HEK293 (cell line): ENCODE measurements around the gene CLN6.

ENCODE experiments used
- HIC1 ChIP-seq: fragments of 450-650 bp; formaldehyde crosslinking; IDR thresholded peaks from 2 replicates; pipeline ENCODE4 v1.5.1; 2016; ENCODE audit warnings: missing biosample characterization, missing genetic modification characterization
- IKZF3 ChIP-seq: fragments of 450-650 bp; IDR thresholded peaks from 2 replicates; pipeline ENCODE4 v1.5.0; 2018; ENCODE audit warnings: missing biosample characterization, mild to moderate bottlenecking, missing genetic modification characterization, moderate library complexity
- KLF1 ChIP-seq: fragments of 450-650 bp; formaldehyde crosslinking; IDR thresholded peaks from 2 replicates; pipeline ENCODE4 v1.5.1; 2016; ENCODE audit warnings: missing biosample characterization, missing genetic modification characterization
- PRDM4 ChIP-seq: fragments of 450-650 bp; formaldehyde crosslinking; IDR thresholded peaks from 2 replicates; pipeline ENCODE4 v1.5.1; 2017; ENCODE audit warnings: missing biosample characterization, missing genetic modification characterization
- SP2 ChIP-seq: fragments of 450-650 bp; formaldehyde crosslinking; IDR thresholded peaks from 2 replicates; pipeline ENCODE4 v1.5.1; 2016; ENCODE audit warnings: missing biosample characterization, missing genetic modification characterization
- ZBTB11 ChIP-seq: fragments of 450-650 bp; formaldehyde crosslinking; conservative IDR thresholded peaks from 2 replicates; pipeline ENCODE4 v1.5.1; 2016; ENCODE audit warnings: low read depth, missing biosample characterization, missing genetic modification characterization
- ZBTB6 ChIP-seq: fragments of 450-650 bp; formaldehyde crosslinking; IDR thresholded peaks from 2 replicates; pipeline ENCODE4 v1.5.1; 2017; ENCODE audit warnings: missing biosample characterization, missing genetic modification characterization
- ZBTB8A ChIP-seq: fragments of 450-650 bp; formaldehyde crosslinking; IDR thresholded peaks from 2 replicates; pipeline ENCODE4 v1.5.1; 2016; ENCODE audit warnings: missing biosample characterization, missing genetic modification characterization
- ZFHX2 ChIP-seq: fragments of 450-650 bp; formaldehyde crosslinking; conservative IDR thresholded peaks from 2 replicates; pipeline ENCODE4 v1.5.1; 2016; ENCODE audit warnings: missing biosample characterization, missing genetic modification characterization
- ZFP3 ChIP-seq: fragments of 450-650 bp; formaldehyde crosslinking; IDR thresholded peaks from 2 replicates; pipeline ENCODE4 v1.5.1; 2016; ENCODE audit warnings: low read depth, missing biosample characterization, missing genetic modification characterization
- ZNF121 ChIP-seq: fragments of 450-650 bp; formaldehyde crosslinking; IDR thresholded peaks from 2 replicates; pipeline ENCODE4 v1.5.1; 2016; ENCODE audit warnings: missing biosample characterization, missing genetic modification characterization
- ZNF148 ChIP-seq: fragments of 450-650 bp; formaldehyde crosslinking; IDR thresholded peaks from 2 replicates; pipeline ENCODE4 v1.5.0; 2017; ENCODE audit warnings: missing biosample characterization, missing genetic modification characterization, borderline replicate concordance
- ZNF16 ChIP-seq: fragments of 450-650 bp; formaldehyde crosslinking; IDR thresholded peaks from 2 replicates; pipeline ENCODE4 v1.5.1; 2016; ENCODE audit warnings: low read depth, missing biosample characterization, missing genetic modification characterization
- ZNF184 ChIP-seq: fragments of 450-650 bp; IDR thresholded peaks from 2 replicates; pipeline ENCODE4 v1.5.1; 2018; ENCODE audit warnings: missing biosample characterization, mild to moderate bottlenecking, missing genetic modification characterization
- ZNF2 ChIP-seq: fragments of 450-650 bp; formaldehyde crosslinking; IDR thresholded peaks from 2 replicates; pipeline ENCODE4 v1.5.1; 2016; ENCODE audit warnings: missing biosample characterization, missing genetic modification characterization
- ZNF214 ChIP-seq: fragments of 450-650 bp; formaldehyde crosslinking; IDR thresholded peaks from 2 replicates; pipeline ENCODE4 v1.5.1; 2017; ENCODE audit warnings: missing biosample characterization, mild to moderate bottlenecking, missing genetic modification characterization, borderline replicate concordance
- ZNF514 ChIP-seq: fragments of 450-650 bp; formaldehyde crosslinking; IDR thresholded peaks from 2 replicates; pipeline ENCODE4 v1.5.1; 2016; ENCODE audit warnings: missing biosample characterization, missing genetic modification characterization
- ZNF596 ChIP-seq: fragments of 450-650 bp; IDR thresholded peaks from 2 replicates; pipeline ENCODE4 v1.5.0; 2018; ENCODE audit warnings: missing biosample characterization, mild to moderate bottlenecking, missing genetic modification characterization, moderate library complexity
- ZNF626 ChIP-seq: fragments of 450-650 bp; sonication (Bioruptor Pico); formaldehyde crosslinking; IDR thresholded peaks from 2 replicates; pipeline ENCODE4 v1.5.1; 2018; ENCODE audit warnings: missing biosample characterization, missing genetic modification characterization, inconsistent platforms
- ZNF704 ChIP-seq: fragments of 450-650 bp; formaldehyde crosslinking; IDR thresholded peaks from 2 replicates; pipeline ENCODE4 v1.5.1; 2016; ENCODE audit warnings: missing biosample characterization, missing genetic modification characterization
- ZNF707 ChIP-seq: fragments of 450-650 bp; formaldehyde crosslinking; IDR thresholded peaks from 2 replicates; pipeline ENCODE4 v1.5.1; 2016; ENCODE audit warnings: missing biosample characterization, missing genetic modification characterization
- ZNF747 ChIP-seq: fragments of 450-650 bp; formaldehyde crosslinking; IDR thresholded peaks from 2 replicates; pipeline ENCODE4 v1.5.1; 2016; ENCODE audit warnings: missing biosample characterization, missing genetic modification characterization
- ZSCAN18 ChIP-seq: fragments of 450-650 bp; formaldehyde crosslinking; IDR thresholded peaks from 2 replicates; pipeline ENCODE4 v1.5.1; 2016; ENCODE audit warnings: missing biosample characterization, missing genetic modification characterization
- ZXDB ChIP-seq: fragments of 450-650 bp; formaldehyde crosslinking; IDR thresholded peaks from 2 replicates; pipeline ENCODE4 v1.5.1; 2016; ENCODE audit warnings: missing biosample characterization, missing genetic modification characterization

The CLN6 gene

GRCh38 chr15:68277603-68278344, 48.2 kb upstream of the CLN6 start, which contains the start of gene FEM1B (continued):
- TF ChIP-seq SP2 (peak; percentile 95), KLF1 (tag by site-specific recombination) (peak; percentile 91), ZBTB8A (peak; percentile 96), ZNF514 (tag by site-specific recombination) (no peak), PRDM4 (tag by site-specific recombination) (peak; percentile 58; the same call in 1 of the 2 replicates), ZXDB (tag by site-specific recombination) (peak; percentile 99), ZBTB11 (tag by site-specific recombination) (peak; percentile 100), ZNF121 (tag by site-specific recombination) (peak; percentile 57; the same call in 1 of the 2 replicates), ZNF214 (no peak), ZNF626 (tag by site-specific recombination) (no peak), ZNF2 (tag by site-specific recombination) (peak; percentile 97), ZNF707 (tag by site-specific recombination) (no peak), ZNF704 (tag by site-specific recombination) (peak; percentile 77), ZBTB6 (tag by site-specific recombination) (peak; percentile 46; the same call in 1 of the 2 replicates), HIC1 (peak; percentile 97), ZNF16 (tag by site-specific recombination) (0 out of 2 replicates have a peak, but pooled peaks have one; percentile 43), IKZF3 (peak; percentile 76), ZSCAN18 (tag by site-specific recombination) (peak; percentile 74; the same call in 1 of the 2 replicates), ZNF184 (tag by site-specific recombination) (peak; percentile 79; the same call in 1 of the 2 replicates), ZNF747 (tag by site-specific recombination) (no peak), ZNF596 (tag by site-specific recombination) (peak; percentile 47; the same call in 1 of the 2 replicates), ZNF148 (tag by site-specific recombination) (peak; percentile 76; the same call in 1 of the 2 replicates), ZFHX2 (tag by site-specific recombination) (peak; percentile 78), ZFP3 (tag by site-specific recombination) (0 out of 2 replicates have a peak, but pooled peaks have one; percentile 23)
